GM18907 (cell line): Measurements from ENCODE around the gene CYTH3.

Experiments
- ATAC-seq: cut with Tn5 transposase; IDR thresholded peaks from one replicate; pipeline ENCODE4 v1.9.1; 2021; ENCODE audit warnings: mild to moderate bottlenecking, moderate library complexity; ENCODE audit not compliant: unreplicated experiment

The CYTH3 gene

DNA sequence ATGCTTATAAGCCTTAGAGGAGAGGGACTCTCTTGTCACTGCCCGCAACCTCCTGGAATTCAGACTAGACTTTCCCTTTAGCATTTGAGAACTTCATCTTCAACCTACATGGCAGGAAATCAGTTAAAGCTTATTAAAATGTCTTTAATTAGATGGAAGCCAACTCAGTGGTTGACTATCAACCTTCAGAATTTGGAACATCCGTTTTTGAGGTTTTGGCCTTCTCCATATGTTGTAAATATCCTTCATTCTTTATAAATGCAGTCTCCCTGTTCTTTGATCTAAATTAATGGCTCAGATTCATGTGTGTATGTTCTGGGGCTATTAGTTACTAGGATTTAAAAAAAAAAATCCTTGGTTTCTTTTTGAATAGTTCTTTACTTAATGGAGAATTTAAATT lies 156.2 kb downstream of the CYTH3 start:
- no peak for ATAC-seq
